PC-9 (cell line): Measurements from ENCODE around the gene DHRS4L2.

Source experiments
- CTCF ChIP-seq: fragments of 200-600 bp; sonication (generic); conservative IDR thresholded peaks from 2 replicates; pipeline ENCODE4 v1.6.1; 2017; ENCODE audit warnings: mixed run types, antibody characterized with exemption, mild to moderate bottlenecking, moderate library complexity
- EZH2 ChIP-seq: fragments of 200-600 bp; sonication (generic); IDR thresholded peaks from 2 replicates; pipeline ENCODE4 v1.8.0; 2017; ENCODE audit warnings: antibody characterized with exemption, low read depth

DNA sequence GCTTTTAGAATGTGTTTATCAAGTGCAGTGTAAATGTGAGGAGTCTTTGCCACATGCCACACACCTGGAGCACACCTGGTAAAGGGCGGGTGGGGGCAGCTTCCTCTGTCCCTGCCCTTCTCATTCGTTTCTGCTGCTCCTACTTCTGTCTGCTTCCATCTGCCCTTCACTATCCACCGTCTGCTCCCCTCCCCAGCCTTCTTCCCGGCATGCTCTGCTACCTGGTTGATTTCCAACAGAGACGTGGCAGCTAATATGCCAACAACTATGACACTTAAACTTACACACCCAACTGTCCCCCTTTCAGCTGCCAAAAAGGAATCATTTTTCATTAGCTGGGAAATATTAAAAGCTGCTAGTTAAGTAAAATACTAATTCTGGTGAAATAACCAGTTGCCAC is 54.0 kb downstream of the DHRS4L2 start:
- TF ChIP-seq CTCF (no peak), EZH2 (no peak)
